Measurements from ENCODE around the gene TSPAN19. TPM values are rescaled to one million over a fixed set of nuclear protein-coding genes. Genes with fewer than 3 reads are reported as not detected.

TSPAN19 gene
- total RNA-seq, 2 donors from 2014 or later, result not detected

GRCh38 chr12:84986117-84986516 lies 50.0 kb downstream of the TSPAN19 start:
- intact Hi-C loops (cut with DNase I), result no loop called here
- H3K36me3 ChIP-seq (replicated peaks in 1 of 2; ENCODE audit: insufficient read depth in 1 of 2, low read depth in 2 of 2), result no peaks in the 10 kb centered on the region
- TF ChIP-seq, protein P1, sequence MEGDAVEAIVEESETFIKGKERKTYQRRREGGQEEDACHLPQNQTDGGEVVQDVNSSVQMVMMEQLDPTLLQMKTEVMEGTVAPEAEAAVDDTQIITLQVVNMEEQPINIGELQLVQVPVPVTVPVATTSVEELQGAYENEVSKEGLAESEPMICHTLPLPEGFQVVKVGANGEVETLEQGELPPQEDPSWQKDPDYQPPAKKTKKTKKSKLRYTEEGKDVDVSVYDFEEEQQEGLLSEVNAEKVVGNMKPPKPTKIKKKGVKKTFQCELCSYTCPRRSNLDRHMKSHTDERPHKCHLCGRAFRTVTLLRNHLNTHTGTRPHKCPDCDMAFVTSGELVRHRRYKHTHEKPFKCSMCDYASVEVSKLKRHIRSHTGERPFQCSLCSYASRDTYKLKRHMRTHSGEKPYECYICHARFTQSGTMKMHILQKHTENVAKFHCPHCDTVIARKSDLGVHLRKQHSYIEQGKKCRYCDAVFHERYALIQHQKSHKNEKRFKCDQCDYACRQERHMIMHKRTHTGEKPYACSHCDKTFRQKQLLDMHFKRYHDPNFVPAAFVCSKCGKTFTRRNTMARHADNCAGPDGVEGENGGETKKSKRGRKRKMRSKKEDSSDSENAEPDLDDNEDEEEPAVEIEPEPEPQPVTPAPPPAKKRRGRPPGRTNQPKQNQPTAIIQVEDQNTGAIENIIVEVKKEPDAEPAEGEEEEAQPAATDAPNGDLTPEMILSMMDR (IDR thresholded peaks at IDR 0.05), result no peak
- no peak for TF ChIP-seq POLR2A (IDR thresholded peaks at IDR 0.05)
- no peak overlapping the region for H3K4me3 ChIP-seq
- DNase-seq (no peak), ATAC-seq (no peak)
- no peaks in the 10 kb centered on the region for H3K9me3 ChIP-seq
- no peak overlapping the region for H3K27ac ChIP-seq
- no peaks in the 10 kb centered on the region for H3K4me1 ChIP-seq
- 62 to 78% methylated on average over 2 of the region's 2 CpGs for whole genome bisulfite sequencing, 2 donors
- no peaks in the 10 kb centered on the region for H3K27me3 ChIP-seq

DNA sequence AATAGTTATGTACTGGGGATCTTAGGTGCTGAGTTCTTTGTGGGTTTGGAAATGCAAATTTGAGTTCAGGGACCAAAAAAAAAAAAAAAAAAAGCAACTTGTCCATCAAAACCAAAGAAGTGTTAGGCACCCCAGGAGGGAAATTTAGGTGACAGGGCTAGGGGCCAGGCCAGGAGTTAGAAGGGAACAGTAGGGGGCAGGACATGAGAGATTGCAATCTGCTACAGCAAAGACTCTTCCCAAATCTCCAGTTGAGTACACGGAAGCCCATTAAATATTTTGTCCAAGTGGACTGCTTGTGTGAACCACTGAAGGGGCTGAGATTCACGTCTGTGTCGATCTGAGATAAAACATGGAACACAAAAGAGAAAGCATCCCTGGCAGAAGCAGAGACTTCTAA lies 52.8 kb downstream of the TSPAN19 start:
- Histone ChIP-seq H3K36me3 (replicated peaks in 1 of 2; ENCODE audit: insufficient read depth in 1 of 2, low read depth in 2 of 2) (no peaks in the 10 kb centered on the region), H3K27me3 (no peaks in the 10 kb centered on the region), H3K4me1 (no peaks in the 10 kb centered on the region), H3K27ac (no peak overlapping the region), H3K4me3 (no peak overlapping the region), H3K9me3 (no peaks in the 10 kb centered on the region)
- ATAC-seq, result no peak
- 43 to 59% methylated on average over 3 of the region's 3 CpGs for WGBS, 2 donors
- TF ChIP-seq, protein P1 (IDR thresholded peaks at IDR 0.05), result no peak
- TF ChIP-seq POLR2A (IDR thresholded peaks at IDR 0.05), result no peak
- intact Hi-C loops (cut with DNase I), result no loop called here
- DNase-seq, result no peak

DNA sequence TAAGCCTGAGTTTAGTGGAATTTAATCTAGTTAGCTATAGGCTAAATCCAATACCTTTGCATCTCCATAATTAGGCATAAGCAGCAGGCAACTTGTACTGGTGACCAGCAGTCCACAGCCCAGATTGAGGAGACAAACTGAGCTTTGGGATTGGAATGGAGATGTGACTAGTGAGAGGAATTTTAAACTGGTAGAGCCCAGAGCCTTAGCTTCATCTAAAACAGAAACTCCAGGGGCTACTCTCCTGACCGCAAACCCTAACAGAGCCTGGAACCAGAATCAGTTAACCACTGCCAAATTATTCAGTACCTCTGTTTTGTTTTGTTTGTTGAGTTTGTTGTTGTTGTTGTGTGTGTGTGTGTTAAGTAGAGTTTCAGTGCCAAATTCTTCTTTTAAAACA lies 53.2 kb downstream of the TSPAN19 start:
- intact Hi-C loops (cut with DNase I), result no loop called here
- no peak overlapping the region for H3K4me3 ChIP-seq
- ATAC-seq (no peak), DNase-seq (no peak)
- no peaks in the 10 kb centered on the region for H3K4me1 ChIP-seq
- TF ChIP-seq, protein P1 (IDR thresholded peaks at IDR 0.05), result no peak
- TF ChIP-seq POLR2A (IDR thresholded peaks at IDR 0.05), result no peak
- H3K36me3 ChIP-seq (replicated peaks in 1 of 2; ENCODE audit: insufficient read depth in 1 of 2, low read depth in 2 of 2), result no peaks in the 10 kb centered on the region
- H3K27ac ChIP-seq, result no peak overlapping the region
- no peaks in the 10 kb centered on the region for H3K9me3 ChIP-seq
- 90 to 100% methylated on average over 1 of the region's 1 CpG for WGBS, 2 donors
- H3K27me3 ChIP-seq, result no peaks in the 10 kb centered on the region

DNA sequence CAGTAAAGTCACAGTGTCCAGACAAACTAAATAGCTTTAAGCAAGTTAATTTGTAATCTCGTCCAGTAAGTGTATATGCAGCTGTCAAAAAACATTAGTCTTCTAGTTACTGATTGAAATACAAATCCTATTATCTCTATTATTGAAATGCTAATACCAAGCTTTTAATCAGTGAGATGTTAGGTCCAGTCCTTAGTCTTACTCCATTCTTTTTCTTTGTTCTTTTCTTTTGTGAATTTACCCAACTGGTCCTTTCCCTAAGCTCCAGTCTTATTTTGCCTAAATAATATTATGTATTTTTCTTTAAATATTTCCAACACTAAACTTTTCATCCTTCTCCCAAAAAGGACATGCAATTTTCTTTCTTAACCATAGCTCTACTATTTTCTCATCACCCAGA lies 57.2 kb downstream of the TSPAN19 start:
- Histone ChIP-seq H3K9me3 (no peaks in the 10 kb centered on the region), H3K36me3 (replicated peaks in 1 of 2; ENCODE audit: insufficient read depth in 1 of 2, low read depth in 2 of 2) (no peaks in the 10 kb centered on the region), H3K4me3 (no peak overlapping the region), H3K4me1 (no peaks in the 10 kb centered on the region), H3K27ac (no peak overlapping the region), H3K27me3 (no peaks in the 10 kb centered on the region)
- no peak for TF ChIP-seq POLR2A (IDR thresholded peaks at IDR 0.05)
- TF ChIP-seq, protein P1 (IDR thresholded peaks at IDR 0.05), result no peak
- 11 to 15% methylated on average over 1 of the region's 1 CpG for WGBS, 2 donors
- DNase-seq, result no peak
- no peak for ATAC-seq
- intact Hi-C loops (cut with DNase I), result no loop called here

DNA sequence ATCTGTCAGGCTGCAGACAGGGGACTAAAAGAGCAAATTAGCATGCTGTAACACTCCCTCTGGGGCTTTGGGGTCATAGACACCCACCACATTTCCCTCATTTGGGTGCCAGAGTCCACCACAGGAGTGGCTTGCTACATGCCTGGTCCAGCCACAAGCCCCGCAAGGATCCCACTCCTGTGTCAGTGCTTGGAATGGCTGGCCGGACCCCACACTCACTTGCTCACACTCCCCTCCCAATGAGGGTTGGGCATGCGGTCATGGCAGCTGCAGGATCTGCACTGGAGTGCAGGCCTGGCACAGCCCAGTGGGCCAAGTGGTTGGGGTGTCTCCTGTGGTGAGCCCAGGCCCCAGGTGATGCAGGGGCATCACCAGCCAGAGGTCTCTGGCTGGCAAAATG lies 59.9 kb downstream of the TSPAN19 start:
- Histone ChIP-seq H3K27ac (no peak overlapping the region), H3K9me3 (no peaks in the 10 kb centered on the region), H3K36me3 (replicated peaks in 1 of 2; ENCODE audit: insufficient read depth in 1 of 2, low read depth in 2 of 2) (no peaks in the 10 kb centered on the region), H3K4me3 (no peak overlapping the region), H3K4me1 (no peaks in the 10 kb centered on the region), H3K27me3 (no peaks in the 10 kb centered on the region)
- no peak for DNase-seq
- no peak for ATAC-seq
- intact Hi-C loops (cut with DNase I), result no loop called here
- WGBS, 2 donors, result 79 to 83% methylated on average over 3 of the region's 3 CpGs
- no peak for TF ChIP-seq POLR2A (IDR thresholded peaks at IDR 0.05)
- TF ChIP-seq, protein P1 (IDR thresholded peaks at IDR 0.05), result no peak
